IPS DF 19.7 (cell line): ENCODE results near the gene R3HDM4.

ENCODE experiments used
- DNase-seq: peaks from one replicate; pipeline ENCODE4 v3.0.0-alpha.2; 2013; ENCODE audit warnings: low read depth, low spot score

R3HDM4 gene

DNA sequence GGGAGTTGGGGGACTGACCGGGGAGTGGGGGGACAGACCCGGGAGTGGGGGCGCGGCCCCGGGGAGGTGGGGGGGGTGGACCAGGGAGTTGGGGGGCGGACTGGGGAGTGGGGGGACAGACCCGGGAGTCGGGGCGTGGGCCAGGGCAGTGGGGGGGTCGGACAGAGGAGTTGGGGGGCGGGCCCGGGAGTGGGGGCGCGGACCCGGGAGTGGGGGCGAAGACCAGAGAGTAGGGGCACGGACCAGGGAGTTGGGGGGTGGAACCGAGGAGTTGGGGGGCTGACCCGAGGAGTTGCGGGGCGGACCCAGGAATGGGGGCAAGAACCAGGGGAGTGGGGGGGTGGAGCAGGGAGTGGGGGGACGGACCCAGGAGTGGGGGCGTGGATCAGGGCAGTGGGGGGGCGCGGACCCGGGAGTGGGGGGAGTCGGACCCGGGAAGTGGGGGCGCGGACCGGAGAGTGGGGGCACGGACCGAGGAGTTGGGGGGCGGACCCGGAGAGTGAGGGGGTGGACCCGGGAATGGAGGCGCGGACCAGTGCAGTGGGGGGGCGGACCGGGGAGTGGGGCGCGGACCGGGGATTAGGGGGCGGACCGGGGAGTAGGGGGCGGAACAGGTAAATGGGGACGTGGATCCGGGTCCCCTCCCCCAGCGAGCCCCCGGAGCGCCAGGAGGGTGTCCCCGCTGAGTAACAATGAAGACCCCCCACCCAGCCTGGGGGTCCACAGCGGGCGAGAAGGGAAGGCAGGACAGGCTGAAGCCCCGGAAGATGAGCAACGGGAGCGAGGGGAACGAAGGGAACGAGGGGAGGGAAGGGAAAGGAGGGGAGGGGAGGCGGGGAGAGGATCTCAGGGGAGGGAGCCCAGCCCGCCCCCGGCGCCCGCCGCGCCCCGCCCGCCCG lies 589 bp downstream of the R3HDM4 start:
- no peak for DNase-seq

DNA sequence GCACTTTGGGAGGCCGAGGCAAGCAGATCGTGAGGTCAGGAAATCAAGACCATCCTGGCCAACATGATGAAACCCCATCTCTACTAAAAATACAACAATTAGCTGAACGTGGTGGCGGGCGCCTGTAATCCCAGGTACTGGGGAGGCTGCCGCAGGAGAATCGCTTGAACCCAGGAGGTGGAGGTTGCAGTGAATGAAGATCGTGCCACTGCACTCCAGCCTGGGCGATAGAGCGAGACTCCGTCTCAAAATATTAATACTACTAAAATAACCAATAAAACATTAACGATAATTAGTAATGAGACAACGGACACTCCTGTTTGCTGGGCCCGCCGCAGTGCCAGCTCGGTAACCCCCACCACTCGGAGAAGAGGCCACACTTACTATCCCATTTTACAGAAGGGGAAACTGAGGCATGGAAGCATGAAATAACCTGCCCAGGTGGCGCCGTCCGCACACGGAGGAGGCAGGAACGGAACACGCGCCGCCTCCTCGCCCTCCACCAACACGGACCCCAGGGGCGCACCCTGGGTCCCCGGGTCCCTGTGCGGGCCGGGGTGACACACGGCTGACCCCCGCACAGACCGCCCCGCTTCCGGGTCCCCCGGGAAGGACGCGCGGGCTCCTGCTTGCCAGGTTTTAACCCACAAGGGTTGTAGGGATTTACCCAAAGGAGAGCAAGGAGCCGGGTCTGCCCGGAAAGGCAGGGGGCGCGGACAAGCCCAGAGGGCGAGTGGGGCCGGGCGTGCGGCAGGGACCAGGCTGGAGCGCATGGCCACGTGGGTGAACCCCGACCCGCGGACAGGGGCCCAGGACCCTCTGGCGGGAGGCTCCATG lies 1.6 kb downstream of the R3HDM4 start:
- DNase-seq = no peak

DNA sequence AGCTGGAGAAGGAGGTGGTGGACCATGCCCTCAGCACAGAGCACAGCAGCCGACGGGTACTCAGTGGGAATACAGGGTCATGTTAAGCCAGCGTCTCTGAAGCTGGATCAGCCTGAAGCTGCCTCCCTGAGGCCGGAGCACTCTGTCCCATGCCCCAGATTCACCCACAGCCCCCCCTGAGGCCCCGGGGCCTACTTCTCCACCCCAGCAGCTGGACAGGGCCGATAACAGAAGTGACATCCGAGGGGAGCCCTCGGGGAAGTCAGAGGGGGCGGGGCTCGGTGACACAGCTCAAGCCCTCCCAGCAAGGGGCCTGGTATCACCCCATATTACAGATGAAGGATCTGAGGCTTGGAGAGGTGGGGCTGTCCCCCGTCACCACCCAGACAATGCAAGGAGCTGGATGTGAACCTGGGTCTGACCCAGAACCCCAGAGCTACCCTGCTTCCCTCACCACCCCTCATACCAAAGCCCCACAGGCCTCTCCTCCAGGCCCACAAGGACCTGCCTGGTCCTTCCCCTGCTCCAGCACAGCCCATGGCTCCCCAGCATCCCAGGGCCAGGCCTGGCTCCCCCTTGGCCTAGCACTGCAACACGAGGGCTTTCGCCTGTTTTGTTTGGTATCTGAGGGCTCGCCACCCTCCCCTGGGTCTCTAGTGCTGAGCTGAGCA lies 5.7 kb downstream of the R3HDM4 start:
- DNase-seq = no peak

DNA sequence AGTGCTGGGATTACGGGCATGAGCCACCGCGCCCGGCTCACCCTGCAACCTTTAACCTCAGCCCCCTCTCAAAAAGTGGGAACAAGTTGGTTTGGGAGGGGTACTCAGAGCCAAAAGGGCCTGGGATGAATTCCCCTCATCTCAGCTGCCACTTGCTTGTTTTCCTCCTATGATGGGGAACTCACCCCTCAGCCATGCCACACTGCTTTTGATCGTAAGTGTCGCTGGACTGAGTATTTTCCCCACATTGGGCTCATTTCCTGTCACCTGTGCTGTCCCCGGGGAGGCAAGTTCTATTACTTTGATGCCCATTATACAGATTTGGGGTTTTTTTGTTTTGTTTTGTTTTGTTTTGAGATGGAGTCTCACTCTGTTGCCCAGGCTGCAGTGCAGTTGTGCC lies 6.5 kb downstream of the R3HDM4 start:
- no peak for DNase-seq

DNA sequence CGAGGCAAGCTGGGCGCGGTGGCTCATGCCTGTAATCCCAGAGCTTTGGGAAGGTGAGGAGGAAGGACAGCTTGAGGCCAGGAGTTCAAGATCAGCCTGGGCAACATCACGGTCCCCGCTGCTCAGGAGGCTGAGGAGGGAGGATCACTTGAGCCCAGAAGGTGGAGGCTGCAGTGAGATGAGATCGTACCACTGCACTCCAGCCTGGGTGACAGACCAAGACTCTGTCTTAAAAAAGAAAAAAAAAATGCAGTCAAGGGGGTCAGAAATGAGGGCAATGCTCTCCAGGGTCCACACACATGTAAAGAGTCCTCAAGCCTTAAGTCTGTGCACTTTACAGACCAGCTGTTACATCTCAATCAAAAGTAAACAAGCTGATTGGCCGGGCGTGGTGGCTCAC lies 8.5 kb downstream of the R3HDM4 start:
- no peak for DNase-seq

DNA sequence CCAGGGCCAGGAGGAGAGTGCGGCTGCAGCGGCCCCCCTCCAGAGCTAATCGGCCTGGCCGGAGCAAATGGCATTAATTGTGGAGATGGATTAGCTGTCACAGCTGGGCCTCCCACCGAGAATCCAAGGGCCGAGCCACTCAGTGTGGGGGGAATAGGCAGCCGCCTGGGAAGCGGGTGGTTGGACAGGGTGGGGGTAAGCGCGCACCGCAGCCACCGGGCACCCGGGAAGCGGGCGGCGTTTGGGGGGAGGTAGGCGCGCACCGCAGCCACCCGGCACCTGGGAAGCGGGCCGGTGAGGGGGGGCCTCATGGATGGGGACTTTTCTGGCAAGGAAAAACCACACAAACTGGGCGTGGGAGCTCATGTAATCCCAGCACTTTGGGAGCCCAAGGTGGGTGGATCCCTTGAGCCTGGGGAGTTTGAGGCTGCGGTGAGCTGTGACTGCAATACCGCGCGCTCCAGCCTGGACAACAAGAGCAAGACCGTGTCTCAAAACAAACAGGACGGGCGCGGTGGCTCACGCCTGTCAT lies 9.7 kb downstream of the R3HDM4 start:
- no peak for DNase-seq

DNA sequence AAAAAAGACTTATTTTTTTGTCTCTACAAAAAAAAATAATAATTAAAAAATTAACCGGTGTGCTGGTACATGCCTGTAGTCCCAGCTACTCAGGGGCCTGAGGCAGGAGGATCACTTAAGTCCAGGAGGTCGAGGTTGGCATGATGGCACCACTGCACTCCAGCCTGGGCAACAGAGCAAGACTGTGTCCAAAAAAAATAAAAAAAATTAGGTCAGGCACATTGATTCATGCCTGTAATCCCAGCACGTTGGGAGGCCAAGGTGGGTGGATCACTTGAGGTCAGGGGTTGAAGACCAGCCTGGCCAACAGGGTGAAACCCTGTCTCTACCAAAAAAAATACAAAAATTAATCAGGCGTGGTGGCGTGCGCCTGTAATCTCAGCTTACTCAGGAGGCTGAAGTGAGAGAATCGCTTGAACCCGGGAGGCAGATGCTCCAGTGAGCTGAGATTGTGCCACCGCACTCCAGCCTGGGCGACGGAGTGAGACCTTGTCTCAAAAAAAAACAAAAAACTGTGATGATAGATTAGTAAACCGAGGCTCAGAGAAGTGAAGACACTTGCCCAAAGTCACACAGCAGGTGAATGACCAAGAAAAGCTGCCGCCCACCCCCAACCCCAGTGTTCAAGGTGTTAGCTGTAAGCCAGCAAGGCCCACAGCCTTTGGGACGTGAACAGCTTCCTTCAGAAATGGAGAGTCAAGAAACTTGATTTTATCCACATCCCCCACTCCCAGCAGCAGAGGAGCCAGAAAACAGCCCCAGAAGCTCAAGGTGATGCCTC lies 10.4 kb downstream of the R3HDM4 start:
- DNase-seq = no peak

DNA sequence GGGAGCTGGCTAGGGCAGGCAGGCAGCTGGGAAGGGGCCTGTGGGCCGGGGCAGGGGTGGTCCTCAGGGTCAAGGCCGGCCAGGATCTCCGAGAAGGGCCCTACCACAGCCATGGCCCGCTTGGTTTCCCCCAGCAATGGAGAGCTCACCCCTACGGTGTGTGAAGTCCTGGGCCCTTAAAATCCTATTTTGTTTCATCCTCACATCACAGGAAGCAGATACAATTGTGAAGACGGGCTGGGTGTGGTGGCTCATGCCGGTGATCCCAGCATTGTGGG lies 11.0 kb downstream of the R3HDM4 start:
- DNase-seq = no peak

DNA sequence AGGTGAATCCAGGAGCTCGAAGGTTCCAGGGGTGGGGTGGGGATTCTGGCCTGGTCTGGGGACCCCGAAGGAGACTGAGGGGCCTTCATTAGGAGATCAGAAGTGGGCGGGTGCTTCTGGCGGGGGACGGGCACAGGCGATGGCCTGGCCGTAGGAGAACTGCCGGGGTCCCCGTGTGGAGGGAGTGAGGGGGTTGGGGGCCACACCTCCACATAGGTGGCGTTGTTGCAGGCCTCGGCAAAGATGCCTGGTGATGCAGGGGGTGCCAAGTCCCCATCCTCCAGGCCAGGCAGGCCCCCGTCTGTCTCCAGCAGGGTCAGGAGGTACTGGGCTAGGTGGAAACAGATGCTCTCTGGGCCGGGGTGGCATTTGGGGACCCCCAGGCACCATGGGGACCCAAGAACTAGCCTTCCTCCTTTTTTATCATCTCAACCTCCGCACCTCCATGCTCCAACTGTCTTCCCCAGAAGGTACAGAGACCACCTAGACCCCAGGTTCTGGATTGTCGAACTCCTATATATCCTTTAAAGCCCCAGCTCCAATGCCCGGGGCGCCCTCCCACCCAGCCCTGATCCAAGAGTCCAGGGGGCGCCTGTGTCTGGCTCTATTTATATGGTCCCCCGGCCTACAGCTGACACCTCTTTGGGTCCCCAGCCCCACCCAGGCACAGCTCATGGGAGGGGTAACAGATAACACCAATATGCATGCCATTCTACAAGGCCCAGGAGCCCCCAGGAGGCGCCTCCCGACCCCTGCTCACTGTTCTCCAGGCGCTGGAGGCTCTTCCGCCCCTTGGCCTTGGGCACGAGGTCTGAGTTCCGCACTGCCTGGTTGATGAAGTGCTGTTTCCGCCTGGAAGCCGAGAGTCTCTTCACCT lies 11.6 kb downstream of the R3HDM4 start:
- no peak for DNase-seq

DNA sequence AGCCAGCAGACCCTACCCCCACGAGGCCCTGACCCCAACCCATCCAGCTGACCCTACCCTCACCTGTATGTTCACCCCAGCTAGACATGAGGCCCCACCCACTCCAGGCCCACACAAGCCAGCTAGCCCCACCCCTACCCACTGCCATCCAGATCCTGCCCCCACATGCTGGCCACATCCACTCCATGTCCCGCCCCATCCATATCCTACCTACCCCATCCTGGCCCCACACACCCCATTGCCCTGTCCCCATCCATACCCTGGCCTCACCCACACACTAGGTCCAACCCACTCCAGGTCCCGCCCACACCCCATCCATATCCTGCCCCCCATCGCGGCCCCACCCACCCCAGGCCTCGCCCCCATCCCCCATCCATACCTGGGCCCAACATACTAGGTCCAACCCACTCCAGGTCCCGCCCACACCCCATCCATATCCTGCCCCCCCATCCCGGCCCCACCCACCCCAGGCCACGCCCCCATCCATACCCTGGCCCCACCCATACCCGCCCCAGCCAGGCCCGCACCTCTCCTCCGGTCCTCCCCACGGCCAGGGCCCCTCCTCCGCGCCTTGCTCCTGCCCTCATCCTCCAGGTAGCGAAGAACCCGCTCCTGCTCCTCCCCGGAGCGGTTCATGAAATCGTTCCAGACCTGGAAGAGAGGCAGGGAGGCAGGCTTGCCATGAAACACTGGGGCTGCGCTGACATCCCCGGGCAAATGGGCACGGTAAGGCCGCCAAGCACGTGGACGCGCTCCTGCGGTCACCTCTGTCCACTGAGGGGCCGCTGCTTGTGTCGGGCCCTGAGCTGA lies 12.5 kb downstream of the R3HDM4 start:
- DNase-seq = no peak

DNA sequence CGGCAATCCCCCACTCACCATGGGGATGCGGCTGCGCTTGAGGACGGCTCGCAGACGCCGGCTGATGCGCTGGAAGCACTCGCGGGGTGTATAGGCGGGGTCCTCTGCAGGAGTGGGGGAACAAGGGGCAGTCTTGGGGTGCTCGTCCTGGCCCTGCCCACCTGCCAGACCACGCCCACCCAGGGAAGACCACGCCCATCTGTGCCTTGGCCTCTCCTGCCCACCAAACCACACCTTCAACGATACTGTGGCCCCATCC lies 13.0 kb downstream of the R3HDM4 start:
- no peak for DNase-seq

DNA sequence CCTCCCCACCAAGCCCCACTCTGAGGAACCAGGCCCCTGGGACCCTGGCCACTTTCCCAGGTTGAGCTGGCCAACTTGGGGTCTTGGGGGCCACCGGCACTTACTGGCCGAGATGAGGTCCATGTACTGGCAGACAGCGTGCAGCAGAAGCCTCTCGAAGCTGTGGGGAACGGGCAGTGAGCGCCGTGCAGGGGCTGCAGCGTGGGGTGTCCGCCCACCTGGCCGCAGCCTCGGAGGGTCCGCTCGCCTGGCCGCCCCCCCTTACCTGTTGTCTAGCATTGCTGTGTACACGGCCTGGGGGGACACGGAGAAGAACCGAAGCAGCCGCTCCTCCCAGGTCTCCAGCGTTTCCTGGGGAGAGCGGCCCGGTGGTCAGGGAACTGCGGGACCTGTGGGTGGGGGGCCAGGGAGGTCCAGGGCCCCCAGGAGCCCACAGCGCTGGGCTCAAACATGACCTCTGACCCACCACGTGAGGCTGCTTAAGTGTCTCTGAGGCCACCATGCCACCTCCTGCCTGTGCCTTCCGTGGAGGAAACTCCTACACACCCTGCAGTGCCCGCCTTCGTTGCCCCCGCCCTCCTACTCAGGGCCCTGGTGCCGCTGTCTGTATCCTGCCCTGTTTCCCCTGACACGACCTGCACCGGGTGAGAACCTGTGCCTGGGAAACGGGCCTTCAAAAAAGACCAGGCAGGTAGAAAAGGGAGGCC lies 13.5 kb downstream of the R3HDM4 start:
- DNase-seq = no peak

DNA sequence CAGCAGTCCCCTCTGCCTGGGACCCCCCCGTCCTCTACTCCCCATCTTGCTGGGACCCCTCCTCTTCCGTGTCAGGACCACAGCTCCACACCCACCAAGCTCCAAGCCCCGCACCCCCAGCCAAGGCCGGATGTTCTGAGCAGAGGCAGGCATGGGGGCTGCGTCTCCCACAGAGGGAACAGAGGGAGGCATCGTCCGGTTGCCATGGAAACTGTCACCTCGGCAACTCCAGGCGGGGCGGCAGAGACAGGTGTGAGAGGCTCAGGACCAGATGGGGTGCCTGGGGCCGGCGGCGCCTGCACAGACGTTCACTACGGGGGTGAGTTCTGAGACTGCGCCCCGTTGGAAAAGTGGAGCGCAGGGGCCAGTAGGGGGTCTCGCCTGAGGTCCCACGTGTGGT lies 14.4 kb downstream of the R3HDM4 start:
- DNase-seq = no peak

DNA sequence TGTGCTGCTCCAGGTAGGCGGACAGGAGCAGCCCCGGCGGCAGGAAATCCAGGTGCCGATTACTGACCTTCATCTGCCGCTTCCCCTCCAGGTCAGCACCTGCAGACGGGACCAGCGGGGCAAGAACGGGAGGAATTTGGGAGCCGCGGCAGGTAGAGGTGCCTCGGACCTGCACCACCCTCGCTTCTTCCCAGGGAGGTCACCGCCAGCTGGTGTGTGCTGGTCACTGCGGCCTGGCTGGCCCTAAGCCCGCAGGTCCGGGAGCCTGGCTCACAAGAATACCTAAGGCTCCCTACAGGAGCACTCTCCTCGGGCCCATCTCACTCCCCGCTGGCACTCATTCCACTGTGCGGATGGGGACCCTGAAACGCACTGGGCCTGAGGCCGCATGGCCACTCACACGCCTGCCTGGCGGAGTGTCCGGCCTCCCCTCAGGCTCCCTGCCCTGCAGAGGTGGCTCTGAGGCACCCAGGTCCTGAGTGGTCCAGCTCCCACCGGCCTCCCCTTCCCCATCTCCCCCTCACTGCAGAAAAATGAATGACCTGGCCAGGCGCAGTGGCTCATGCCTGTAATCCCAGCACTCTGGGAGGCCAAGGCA lies 15.5 kb downstream of the R3HDM4 start:
- DNase-seq = no peak

DNA sequence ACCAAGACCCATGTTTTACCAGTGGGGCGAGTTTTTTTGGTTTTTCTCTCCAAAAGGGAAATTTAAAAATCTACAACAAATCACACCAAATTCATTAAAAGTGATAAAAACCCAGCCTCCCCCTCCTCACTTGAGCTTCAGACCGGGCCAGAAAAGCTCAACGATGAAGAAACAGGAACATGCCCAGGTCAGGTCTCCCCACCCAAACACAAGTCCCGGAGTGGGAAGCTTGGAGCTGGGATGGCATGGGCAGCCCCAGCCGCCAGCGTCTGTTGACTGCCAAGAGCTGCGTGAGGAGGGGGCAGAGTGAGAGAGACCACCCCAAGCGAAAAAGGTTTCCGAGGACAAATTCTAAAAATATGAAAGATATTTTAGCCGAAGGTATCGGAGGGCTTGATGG lies 16.0 kb downstream of the R3HDM4 start:
- DNase-seq = no peak

DNA sequence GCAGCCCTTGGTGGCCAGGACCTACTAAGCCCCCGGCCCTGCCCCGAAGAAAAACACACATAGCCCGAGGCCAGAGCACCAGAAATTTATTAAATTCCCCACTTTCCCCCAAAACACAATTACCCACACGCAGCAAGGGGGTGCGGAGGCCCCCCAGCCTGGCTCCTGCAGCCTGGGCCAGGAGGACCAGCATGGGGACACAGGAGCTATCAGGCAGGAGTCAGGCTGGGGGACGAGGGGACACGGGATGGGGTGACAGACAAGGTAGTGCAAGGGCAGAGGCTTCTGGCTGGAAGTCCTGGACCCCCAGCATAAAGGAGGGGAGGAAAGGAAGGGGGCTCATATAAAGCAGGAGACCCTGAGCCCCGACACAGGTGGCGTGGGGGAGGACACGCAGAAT lies 16.6 kb downstream of the R3HDM4 start:
- no peak for DNase-seq

DNA sequence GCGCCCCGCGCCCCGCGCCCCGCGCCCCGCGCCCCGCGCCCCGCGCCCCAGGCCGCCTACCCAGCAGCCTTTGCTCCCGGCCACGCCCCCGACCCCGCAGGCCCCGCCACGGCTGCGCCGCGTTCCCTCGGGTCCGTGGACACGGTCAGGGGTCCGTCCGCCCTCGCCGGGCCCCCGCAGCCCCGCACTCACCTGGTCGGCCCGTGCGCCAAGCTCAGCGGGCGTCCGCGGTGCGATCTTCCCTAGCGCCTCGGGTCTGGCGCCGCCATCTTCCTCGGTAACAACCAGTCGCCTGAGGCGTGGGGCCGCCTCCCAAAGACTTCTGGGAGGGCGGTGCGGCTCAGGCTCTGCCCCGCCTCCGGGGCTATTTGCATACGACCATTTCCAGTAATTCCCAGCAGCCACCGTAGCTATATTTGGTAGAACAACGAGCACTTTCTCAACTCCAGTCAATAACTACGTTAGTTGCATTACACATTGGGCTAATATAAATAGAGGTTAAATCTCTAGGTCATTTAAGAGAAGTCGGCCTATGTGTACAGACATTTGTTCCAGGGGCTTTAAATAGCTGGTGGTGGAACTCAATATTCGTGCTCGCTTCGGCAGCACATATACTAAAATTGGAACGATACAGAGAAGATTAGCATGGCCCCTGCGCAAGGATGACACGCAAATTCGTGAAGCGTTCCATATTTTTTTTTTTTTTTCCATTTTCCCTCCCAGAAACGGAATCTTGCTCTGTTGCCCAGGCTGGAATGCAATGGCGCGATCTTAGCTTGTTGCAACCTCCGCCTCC lies 19.9 kb downstream of the R3HDM4 start, which contains the start of the genes MED16 and RNU6-9:
MED16 (minus strand) TSS at position 294 of the 796 bp plus-strand sequence. CDS start 2,056 bp downstream, outside the sequence.
RNU6-9 (plus strand) TSS at position 591 of the 796 bp plus-strand sequence.
- no peak for DNase-seq
